ENCODE measurements around the gene NINJ2. TPM values are rescaled to one million over a fixed set of nuclear protein-coding genes. Genes with fewer than 3 reads are reported as not detected.

NINJ2 gene
- total RNA-seq, 1 donor from 2014 or later = 8.6 TPM

DNA sequence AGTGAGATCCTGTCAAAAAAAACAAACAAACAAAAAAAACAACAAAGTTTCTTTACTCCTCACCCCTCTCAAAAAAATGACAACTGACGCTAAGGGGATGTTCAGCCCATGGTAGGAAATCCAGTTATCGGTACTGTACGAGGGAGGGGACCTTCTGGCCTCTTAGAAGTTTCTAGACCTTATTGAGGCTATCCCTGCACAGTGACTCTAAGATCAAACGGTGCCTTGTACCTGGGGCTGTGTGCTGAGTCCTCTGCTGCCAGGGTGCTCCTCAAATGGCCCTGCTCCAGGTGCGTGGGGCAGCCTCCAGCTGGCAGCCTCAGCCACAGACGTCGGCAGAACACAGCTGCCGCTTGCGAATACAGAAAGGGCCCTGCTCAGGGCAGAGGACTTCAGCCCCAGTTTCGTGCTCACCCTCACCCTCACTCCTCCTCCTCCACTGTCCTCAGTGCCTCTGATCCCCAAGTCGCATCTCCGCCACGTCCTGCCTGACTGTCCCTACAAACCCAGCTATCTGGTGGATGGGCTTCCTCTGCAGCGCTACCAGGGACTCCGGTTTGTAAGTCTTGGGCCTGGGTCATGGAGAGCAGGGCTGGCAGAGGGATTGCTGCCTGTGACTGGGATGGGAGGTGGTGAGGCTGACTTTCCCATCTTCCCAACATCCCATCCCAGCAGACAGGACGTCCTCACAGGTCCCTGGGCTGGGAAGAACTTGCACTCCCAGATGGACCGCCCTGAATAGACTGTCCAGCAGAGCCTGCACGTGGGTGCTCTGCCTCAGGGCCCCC is 112.6 kb downstream of the NINJ2 start:
- ATAC-seq = peak; percentile 66
- DNase-seq (ENCODE audit: missing footprints) = no peak
- intact Hi-C loops (cut with DNase I) = no loop called here

DNA sequence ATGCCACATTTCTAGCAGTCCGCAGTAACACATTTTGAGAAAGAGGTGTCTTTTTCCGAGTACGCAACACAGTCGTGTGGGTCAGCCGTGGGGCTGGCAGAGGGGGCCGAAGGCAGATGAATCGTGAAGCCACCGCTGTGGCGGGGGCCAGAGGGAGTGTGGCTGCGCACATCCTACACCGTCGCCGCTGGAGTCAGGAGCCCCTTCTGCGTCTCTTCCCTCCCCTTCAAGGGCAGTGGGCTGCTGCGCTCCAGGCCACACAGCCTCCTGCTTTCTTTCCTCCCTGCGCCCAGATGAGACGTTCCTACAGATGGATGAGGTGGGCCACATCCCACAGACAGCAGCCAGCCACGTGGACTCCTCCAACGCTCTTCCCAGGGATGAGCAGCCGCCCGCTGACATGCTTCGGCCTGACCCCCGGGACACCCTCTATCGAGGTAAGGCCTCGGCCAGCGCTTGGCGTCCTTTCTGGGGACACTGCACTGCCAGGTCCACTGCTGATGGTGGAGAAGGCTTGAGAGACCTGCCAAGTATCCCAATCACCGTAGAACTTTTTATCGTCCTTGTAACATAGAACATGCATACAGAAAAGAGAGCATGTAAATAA is 113.7 kb downstream of the NINJ2 start:
- intact Hi-C loops (cut with DNase I) = no loop called here
- ATAC-seq (peak; percentile 45), DNase-seq (ENCODE audit: missing footprints) (no peak)

DNA sequence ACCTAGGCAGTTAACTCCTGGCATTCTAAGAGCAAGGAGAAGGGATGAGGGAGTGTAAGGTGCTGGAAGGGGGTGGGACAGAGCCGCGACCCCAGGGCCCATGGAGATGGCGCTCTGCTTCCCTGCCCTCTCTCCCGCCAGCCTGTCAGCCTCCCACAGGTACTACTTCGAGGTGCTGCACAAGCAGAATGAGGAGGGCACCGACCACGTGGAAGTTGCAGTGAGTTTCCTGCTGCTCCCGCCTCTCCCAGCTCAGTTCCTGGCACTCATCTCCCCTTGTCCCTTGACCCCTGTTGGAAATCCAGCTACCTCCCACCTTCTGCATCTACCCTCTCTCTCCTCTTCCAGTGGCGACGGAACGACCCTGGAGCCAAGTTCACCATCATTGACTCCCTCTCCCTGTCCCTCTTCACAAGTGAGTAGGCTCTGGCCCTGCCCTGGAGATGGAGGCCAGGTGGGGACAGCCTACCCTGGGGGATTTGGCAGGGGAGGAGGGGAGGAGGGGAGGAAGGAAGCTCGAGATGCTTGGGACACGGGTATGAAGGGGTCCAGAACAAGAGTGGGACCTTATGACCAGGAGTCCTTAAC is 115.3 kb downstream of the NINJ2 start:
- no peak for DNase-seq (ENCODE audit: missing footprints)
- ATAC-seq = no peak
- intact Hi-C loops (cut with DNase I) = loop anchor here (2.0 kb wide), 1 partner anchor 45 kb away; no protein-coding TSS in a partner anchor

DNA sequence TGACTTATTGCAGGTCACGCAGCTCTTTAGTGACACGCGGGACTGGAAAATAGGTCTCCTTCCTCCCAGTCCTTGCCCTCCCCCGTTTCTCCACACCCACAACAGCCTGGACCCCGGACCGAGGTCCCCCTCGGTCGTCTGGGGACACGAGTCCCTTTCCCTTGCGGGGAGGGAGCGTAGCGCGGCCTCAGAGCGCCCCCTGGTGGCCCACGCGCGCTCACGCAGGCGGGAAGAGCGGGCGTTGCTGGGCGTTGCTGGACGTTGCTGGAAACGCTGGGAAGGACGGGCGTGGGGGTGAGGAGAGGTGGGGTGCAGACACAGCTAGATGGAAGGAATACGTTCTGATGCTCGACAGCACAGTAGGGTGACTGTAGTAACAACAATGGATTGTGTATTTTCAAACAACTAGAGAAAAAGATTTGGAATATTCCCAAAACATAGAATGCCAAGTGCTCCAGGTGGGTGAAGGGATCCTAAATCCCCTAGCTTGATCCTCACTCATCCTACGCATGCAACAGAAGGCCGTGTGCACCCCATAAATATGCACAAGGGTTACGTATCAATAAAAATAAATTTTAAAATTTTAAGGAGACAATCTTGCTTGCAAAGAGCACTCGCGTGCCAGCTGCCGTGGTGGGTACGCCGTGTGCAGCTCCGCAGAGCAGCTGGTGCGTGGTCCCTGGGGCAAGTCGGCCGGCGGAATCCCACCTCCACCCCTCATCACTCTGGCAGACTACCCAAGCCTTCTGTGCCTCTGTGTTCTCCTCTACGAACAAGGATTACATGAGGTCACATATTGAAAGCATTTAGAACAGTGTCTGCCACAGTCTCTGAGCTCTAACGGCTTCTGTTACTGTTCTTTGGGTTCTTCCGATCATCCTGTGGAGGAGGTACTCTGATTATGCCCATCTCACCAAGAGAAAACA is 116.1 kb downstream of the NINJ2 start:
- intact Hi-C loops (cut with DNase I) = loop anchor here (1.0 to 2.0 kb wide), 2 partner anchors 44 to 92 kb away; no protein-coding TSS in a partner anchor
- ATAC-seq = peak; percentile 42
- DNase-seq (ENCODE audit: missing footprints) = peak; percentile 85

DNA sequence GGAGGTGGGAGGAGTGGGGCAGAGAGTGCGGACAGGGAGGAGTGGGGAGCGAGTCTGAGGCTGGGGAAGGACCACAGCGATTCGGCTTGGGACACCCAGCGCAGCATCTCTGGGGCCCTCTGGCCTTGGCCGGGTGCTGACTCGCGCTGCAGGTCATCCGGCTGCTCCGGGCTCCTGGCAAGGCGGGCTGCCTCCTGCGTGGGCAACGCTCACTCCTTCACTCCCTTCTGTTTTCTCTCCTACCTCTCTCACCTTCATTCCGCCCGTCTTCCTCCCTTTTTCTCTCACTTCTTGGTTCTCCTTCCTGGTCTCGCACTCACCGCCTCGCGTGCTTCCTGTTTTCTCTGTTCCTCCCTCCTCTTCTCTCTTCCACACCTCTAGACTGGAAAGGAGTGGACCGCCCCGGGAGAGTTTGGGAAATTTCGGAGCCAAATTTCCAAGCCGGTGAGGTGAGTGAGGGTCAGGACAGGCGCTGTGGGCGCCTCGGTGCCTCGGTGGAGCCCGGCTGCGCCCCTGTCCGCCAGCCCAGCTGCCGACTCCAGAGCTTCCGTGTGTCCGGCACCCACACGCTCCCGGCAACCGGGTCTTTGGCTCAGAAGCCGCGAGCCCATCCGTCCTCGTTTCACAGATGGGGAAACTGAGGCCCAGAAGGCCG is 116.9 kb downstream of the NINJ2 start:
- DNase-seq (ENCODE audit: missing footprints) = no peak
- no peak for ATAC-seq
- intact Hi-C loops (cut with DNase I) = loop anchor here (1.0 to 2.0 kb wide), 2 partner anchors 44 to 91 kb away; no protein-coding TSS in a partner anchor

DNA sequence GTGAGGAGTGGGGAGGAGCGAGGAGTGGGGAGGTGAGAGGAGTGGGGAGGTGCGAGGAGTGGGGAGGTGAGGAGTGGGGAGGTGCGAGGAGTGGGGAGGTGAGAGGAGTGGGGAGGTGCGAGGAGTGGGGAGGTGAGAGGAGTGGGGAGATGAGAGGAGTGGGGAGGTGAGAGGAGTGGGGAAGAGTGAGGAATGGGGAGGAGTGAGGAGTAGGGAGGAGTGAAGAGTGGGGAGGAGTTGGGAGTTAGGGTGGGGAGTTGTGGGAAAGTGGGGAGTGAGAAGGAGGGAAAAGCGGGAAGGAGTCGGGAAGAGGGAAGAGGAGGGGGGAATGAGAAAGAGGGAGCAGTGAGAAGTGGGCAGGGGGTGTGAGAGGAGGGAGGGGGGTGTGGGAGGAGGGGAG is 117.4 kb downstream of the NINJ2 start:
- DNase-seq (ENCODE audit: missing footprints) = no peak
- intact Hi-C loops (cut with DNase I) = loop anchor here (1.0 to 2.0 kb wide), 2 partner anchors 43 to 91 kb away; no protein-coding TSS in a partner anchor
- ATAC-seq = no peak

DNA sequence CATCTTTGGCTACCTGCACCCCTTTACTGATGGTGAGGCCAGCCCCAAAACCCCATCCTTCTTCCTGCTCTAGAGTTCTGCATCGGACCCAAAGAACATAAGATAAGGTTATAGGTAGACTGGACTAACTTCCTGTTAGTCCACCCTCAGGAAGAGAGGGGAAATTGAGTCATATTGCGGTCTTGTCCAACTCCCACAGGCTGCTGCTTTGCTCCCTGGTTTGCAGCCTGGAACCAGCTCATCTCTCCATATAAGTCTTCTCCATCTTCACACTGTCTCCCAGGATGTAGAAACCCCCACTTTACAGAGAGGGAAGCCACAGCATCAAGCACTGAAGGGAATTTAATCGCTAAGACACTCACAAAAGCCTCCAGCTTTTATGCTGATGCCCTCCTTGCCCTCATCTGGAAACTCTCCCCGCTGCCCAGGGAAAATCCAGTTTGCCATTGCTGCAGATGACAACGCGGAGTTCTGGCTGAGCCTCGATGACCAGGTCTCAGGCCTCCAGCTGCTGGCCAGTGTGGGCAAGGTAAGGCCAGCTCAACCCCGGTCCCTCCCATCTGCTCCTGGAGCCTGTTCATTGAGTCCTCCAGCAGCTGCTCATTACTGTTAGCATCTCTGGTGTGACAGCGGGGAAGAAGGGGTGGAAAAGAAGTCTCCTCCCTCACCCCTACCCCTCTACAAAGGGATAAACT is 118.2 kb downstream of the NINJ2 start:
- no peak for DNase-seq (ENCODE audit: missing footprints)
- intact Hi-C loops (cut with DNase I) = no loop called here
- no peak for ATAC-seq

DNA sequence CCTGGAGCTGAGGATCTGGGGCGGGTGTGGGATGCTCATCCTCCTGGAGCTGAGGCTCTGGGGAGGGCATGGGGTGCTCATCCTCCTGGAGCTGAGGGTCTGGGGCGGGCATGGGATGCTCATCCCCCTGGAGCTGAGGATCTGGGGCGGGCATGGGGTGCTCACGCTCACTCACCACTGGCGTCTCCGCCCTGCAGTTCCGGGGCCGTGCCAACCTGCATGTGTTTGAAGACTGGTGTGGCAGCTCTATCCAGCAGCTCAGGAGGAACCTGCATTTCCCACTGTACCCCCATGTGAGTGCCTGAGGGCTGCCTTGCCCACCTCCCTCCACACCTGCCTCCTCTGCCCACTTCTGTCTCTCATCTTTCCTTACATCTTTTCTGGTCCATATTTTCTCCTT is 119.1 kb downstream of the NINJ2 start:
- ATAC-seq (no peak), DNase-seq (ENCODE audit: missing footprints) (no peak)
- intact Hi-C loops (cut with DNase I) = no loop called here

DNA sequence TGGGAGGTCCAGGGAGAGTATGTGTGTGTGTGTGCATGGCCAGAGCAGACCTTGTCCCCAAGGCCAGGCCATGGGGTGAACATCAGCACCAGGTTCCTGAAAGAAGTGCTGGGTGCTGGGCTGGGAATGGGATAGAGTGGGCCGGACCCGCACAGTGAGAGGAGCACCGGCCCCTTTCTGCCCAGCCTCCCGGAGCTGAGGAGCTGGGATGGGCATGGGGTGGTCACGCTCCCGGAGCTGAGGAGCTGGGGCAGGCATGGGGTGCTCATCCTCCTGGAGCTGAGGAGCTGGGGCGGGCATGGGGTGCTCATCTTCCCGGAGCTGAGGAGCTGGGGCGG is 120.2 kb downstream of the NINJ2 start:
- DNase-seq (ENCODE audit: missing footprints) (no peak), ATAC-seq (no peak)
- intact Hi-C loops (cut with DNase I) = no loop called here

DNA sequence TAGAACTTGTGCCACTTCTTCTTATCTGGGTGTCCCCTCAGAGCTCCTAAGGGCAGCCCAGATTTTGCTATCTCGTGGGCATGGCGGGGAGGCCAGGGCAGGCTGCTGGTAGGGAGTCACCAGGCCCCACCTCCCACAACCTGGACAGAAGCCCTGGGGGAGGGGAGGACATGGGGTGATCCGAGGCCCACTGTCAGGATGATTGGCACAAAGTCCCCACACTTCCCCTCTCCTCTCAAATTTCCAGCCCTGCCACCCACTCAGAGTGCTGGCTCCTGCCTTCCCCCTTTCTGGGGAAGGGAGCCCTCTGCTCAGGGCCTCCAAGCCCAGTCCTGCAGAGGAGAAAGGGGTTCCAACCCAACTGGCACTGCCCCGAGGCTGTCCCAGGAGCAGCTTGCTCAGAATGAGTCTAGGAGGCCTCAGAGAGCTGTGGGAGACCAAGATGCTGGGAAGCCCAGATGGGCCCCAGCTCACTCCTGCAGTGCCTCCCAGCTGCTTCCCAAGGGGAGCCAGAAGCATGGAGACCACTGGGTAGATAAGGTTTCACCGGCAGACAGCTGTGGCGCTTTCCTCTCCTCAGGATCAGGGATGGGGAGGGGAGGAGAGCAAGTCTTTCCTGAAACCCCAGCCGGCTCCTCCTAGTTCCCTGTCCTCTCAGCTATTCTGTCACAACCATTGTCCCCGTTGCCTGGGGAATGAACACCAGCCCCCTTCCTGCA is 120.7 kb downstream of the NINJ2 start:
- intact Hi-C loops (cut with DNase I) = no loop called here
- DNase-seq (ENCODE audit: missing footprints) (no peak), ATAC-seq (peak; percentile 49)

DNA sequence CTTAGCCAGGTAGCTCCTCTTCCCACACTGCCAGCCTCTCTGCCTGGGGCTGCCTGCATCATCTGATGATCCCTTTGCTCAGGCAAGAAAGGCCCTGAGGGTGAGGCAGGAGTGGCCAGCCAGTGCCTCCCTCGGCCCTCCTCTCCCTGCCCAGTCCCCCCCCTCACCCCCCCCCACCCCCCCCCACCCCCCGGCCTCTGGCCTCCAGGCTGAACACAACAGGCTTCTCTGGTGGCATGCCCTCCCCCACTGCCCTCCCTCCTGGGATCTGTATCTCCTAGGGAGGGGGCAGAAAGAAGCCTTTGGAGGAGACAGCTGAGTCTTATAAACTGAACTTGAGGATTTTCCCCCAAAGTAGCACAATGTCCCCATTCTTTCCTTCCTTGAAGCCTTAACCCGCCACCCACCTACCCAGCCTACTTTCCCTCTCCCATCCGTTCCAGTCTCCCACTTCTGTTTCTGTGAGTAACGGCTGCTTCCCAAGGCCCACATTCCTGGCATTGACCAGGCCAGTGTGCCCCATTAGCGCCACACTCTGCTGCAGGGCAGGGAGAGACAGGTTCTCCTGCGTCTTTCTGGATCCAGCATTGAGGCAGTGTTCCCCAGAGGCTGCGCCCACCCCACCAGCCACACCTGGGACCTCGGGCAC is 121.4 kb downstream of the NINJ2 start:
- intact Hi-C loops (cut with DNase I) = no loop called here
- peak; percentile 23 for ATAC-seq
- no peak for DNase-seq (ENCODE audit: missing footprints)

DNA sequence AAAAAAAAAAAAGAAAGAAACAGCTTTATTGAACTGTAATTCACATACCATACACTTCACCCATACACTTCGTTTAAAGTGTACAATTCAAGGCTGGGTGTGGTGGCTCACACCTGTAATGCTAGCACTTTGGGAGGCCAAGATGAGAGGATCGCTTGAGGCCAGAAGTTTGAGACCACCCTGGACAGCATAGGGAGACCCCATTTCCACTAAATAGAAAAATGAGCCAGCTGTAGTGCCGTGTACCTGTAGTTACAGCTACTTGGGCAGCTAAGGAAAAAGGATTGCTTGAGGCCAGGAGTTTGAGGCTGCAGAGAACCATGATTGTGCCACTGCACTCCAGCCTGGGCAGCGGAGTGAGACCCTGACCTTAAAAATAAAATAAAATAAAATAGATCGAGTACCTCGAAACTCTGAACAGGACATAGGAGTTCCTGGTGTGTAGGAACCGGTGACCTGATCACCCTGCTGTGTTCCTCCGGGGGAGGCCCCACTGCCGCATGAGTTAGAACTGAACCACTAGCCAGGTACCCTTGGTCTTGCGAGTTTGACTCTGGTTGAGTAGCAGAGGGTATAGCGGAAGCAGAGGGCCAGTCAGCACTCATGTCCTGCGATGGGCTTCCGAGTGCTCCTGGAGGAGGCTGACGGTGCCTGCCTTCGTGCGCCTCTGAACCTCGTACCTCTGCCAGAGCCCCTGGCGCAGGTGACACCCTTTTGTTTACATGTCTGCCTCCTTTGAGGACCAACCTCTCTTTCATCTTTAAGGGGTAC is 123.5 kb downstream of the NINJ2 start:
- DNase-seq (ENCODE audit: missing footprints) (no peak), ATAC-seq (no peak)
- intact Hi-C loops (cut with DNase I) = no loop called here

DNA sequence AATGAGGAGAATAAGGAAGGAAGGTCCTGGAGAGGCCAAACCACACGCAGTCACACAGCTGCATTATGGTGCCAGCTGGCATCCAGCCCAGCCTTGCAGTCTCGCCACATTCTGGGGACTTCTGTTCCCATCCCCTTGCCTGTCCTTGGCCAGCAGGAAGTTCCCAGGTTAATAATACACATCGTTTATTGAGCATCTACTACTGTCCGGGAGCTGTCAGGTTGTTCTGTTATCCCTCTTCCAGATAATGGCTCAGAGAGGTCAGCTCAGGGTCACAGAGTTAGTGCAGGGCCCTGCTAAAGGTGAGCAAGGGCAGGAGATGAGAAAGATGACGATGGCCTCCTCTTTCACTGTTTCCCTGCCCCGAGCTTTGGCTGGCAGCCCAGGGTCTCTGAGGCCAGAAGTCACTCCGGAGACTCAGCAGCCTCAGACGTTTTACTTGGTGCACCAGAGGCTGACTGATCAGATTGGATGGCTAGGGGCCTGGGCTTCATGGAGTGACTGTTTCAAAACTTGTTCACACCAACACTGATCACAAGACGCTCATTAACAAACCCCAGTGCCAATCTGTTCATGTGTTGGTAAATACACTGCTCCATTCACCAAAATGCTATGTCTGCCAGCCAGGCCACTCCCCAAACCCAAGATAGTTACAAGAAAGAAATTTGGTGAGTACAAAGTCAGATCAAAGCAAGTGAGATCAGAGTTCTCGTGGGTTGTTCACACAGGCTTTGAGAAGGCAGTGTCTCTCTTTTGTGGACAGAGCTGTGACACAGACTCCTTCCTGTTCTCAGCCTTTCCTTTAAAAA is 124.3 kb downstream of the NINJ2 start:
- ATAC-seq (peak; percentile 49), DNase-seq (ENCODE audit: missing footprints) (no peak)
- intact Hi-C loops (cut with DNase I) = no loop called here

DNA sequence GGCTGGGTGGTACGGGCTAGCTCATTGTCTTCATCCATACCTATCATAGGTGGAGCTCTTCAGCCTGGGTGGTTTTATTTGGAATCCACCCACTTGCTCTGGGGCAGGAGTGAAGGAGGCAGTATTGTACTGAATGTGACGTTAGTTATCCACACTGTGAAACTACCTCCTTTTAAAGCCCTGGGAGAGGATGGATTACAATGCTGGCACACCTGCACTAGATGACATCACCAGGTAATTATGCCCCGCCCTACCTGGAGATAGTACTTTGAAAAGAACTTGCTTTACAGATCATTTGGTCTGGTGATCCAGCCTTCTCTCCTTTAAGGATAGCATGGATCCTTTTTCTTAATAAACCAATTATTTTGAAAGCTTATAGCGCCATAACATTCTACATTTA is 125.5 kb downstream of the NINJ2 start:
- ATAC-seq = no peak
- DNase-seq (ENCODE audit: missing footprints) = no peak
- intact Hi-C loops (cut with DNase I) = no loop called here

DNA sequence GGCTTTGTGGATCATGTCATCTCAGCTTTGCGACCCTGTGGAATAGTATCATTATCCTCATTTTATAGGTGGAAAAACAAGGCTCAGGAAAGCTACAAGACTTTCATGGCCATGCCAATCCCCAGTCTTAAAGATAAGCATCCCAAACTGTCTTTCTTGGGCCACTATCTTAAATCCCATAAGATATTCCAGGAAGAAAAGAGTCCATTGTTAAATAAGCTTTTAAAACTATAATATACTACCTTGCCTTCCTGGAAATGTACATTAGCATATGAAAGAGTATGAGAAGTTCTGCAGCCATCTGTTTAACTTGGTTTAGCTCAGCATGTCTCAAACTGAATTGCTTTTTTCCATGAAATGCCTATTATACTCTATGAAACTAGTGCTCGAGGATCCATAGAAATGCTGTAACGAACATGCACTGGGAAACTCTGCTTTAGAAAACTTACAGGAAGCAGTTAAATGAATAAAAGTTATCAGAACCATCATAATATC is 126.4 kb downstream of the NINJ2 start:
- DNase-seq (ENCODE audit: missing footprints) (no peak), ATAC-seq (no peak)
- intact Hi-C loops (cut with DNase I) = no loop called here
